PC-9 (cell line): ENCODE data around the gene SPIRE2.

Experiments used
- CTCF ChIP-seq: fragments of 200-600 bp; sonication (generic); conservative IDR thresholded peaks from 2 replicates; pipeline ENCODE4 v1.6.1; 2017; ENCODE audit warnings: mixed run types, antibody characterized with exemption, mild to moderate bottlenecking, moderate library complexity
- EZH2 ChIP-seq: fragments of 200-600 bp; sonication (generic); IDR thresholded peaks from 2 replicates; pipeline ENCODE4 v1.8.0; 2017; ENCODE audit warnings: antibody characterized with exemption, low read depth

- TF ChIP-seq CTCF (no peak), EZH2 (no peak)
These were observed 76.6 kb downstream of the SPIRE2 start for GRCh38 chr16:89904606-89905510.
